ENCODE results near the gene CDH23.

The CDH23 gene

GRCh38 chr10:71666639-71667386 lies 270.1 kb downstream of the CDH23 start:
- no peak for FAIRE-seq

- FAIRE-seq: no peak
Observed at GRCh38 chr10:71667387-71667752, 270.6 kb downstream of the CDH23 start.

- FAIRE-seq: no peak
Observed at GRCh38 chr10:71671994-71672946, 275.6 kb downstream of the CDH23 start.

- FAIRE-seq: no peak
Observed at GRCh38 chr10:71675295-71675970, 278.7 kb downstream of the CDH23 start.

GRCh38 chr10:71677261-71677660 lies 280.5 kb downstream of the CDH23 start:
- no peak for FAIRE-seq

GRCh38 chr10:71678057-71678805 lies 281.5 kb downstream of the CDH23 start:
- no peak for FAIRE-seq

GRCh38 chr10:71679425-71679824 lies 282.7 kb downstream of the CDH23 start:
- FAIRE-seq: no peak

GRCh38 chr10:71681977-71682376 lies 285.3 kb downstream of the CDH23 start:
- no peak for FAIRE-seq

GRCh38 chr10:71683301-71683700 lies 286.6 kb downstream of the CDH23 start:
- FAIRE-seq: no peak

GRCh38 chr10:71684356-71685173 lies 287.8 kb downstream of the CDH23 start:
- FAIRE-seq: no peak

GRCh38 chr10:71685554-71686232 lies 289.0 kb downstream of the CDH23 start:
- no peak for FAIRE-seq

GRCh38 chr10:71687077-71687476 lies 290.4 kb downstream of the CDH23 start:
- no peak for FAIRE-seq

GRCh38 chr10:71687480-71687879 lies 290.8 kb downstream of the CDH23 start:
- FAIRE-seq: no peak

GRCh38 chr10:71688256-71688655 lies 291.5 kb downstream of the CDH23 start:
- no peak for FAIRE-seq

- no peak for FAIRE-seq
Observed at GRCh38 chr10:71690094-71690720, 293.5 kb downstream of the CDH23 start.

- FAIRE-seq: no peak
Observed at GRCh38 chr10:71691405-71691804, 294.7 kb downstream of the CDH23 start.

- no peak for FAIRE-seq
Observed at GRCh38 chr10:71692598-71693306, 296.0 kb downstream of the CDH23 start.

- FAIRE-seq: no peak
Observed at GRCh38 chr10:71693377-71693776, 296.7 kb downstream of the CDH23 start.

GRCh38 chr10:71694039-71694501 lies 297.4 kb downstream of the CDH23 start:
- no peak for FAIRE-seq

GRCh38 chr10:71694567-71694968 lies 297.8 kb downstream of the CDH23 start:
- no peak for FAIRE-seq
